ENCODE data around the gene TRH. TPM values are rescaled to one million over a fixed set of nuclear protein-coding genes. Genes with fewer than 3 reads are reported as not detected.

The TRH gene
- polyA plus RNA-seq, 1 donor from 2014 or later: 2.6 TPM

- Histone ChIP-seq H3K9ac (ENCODE audit: low read length) (no peak overlapping the region), H3F3A (ENCODE audit: insufficient read depth, low read length, poor library complexity, severe bottlenecking) (peaks cover 4% of the 10 kb centered on the region), H3K27ac (ENCODE audit: low read length) (no peak overlapping the region), H3K79me2 (replicated peaks; ENCODE audit: insufficient read depth, low read length) (no peaks in the 10 kb centered on the region), H3K4me3 (ENCODE audit: low read length) (no peak overlapping the region), H2AFZ (ENCODE audit: low read depth, low read length) (no peak overlapping the region), H3K27me3 (ENCODE audit: insufficient read depth, low read depth, low read length) (no peaks in the 10 kb centered on the region), H3K36me3 (ENCODE audit: insufficient read depth, low read length) (no peaks in the 10 kb centered on the region), H3K9me2 (ENCODE audit: insufficient read depth, low read length) (no peaks in the 10 kb centered on the region), H4K20me1 (ENCODE audit: insufficient read depth) (no peaks in the 10 kb centered on the region), H3K4me2 (ENCODE audit: low read length) (no peak overlapping the region), H3K9me3 (ENCODE audit: low read length) (no peaks in the 10 kb centered on the region)
- TF ChIP-seq CTCF (IDR thresholded peaks at IDR 0.05; ENCODE audit: poor library complexity, severe bottlenecking) (no peak), POLR2AphosphoS5 (IDR thresholded peaks at IDR 0.05) (no peak), EP300 (conservative IDR thresholded peaks at IDR 0.05; ENCODE audit: poor library complexity, severe bottlenecking) (no peak), RAD21 (conservative IDR thresholded peaks at IDR 0.05) (no peak), MXI1 (conservative IDR thresholded peaks at IDR 0.05; ENCODE audit: poor library complexity, severe bottlenecking) (no peak), EZH2 (IDR thresholded peaks at IDR 0.05; ENCODE audit: borderline replicate concordance, insufficient read depth, low read length, poor library complexity, severe bottlenecking) (no peak), SMC3 (conservative IDR thresholded peaks at IDR 0.05; ENCODE audit: poor library complexity) (no peak), TAF1 (IDR thresholded peaks at IDR 0.05; ENCODE audit: low read depth) (no peak), REST (IDR thresholded peaks at IDR 0.05; ENCODE audit: borderline replicate concordance) (no peak)
These were observed 10.6 kb downstream of the TRH start for GRCh38 chr3:129985113-129985512.

- Histone ChIP-seq H3K9ac (ENCODE audit: low read length) (no peak overlapping the region), H3K4me2 (ENCODE audit: low read length) (no peak overlapping the region), H3K27ac (ENCODE audit: low read length) (no peak overlapping the region), H2AFZ (ENCODE audit: low read depth, low read length) (no peak overlapping the region), H3K79me2 (replicated peaks; ENCODE audit: insufficient read depth, low read length) (no peaks in the 10 kb centered on the region), H4K20me1 (ENCODE audit: insufficient read depth) (no peaks in the 10 kb centered on the region), H3K9me3 (ENCODE audit: low read length) (no peaks in the 10 kb centered on the region), H3F3A (ENCODE audit: insufficient read depth, low read length, poor library complexity, severe bottlenecking) (no peaks in the 10 kb centered on the region), H3K4me3 (ENCODE audit: low read length) (no peak overlapping the region), H3K9me2 (ENCODE audit: insufficient read depth, low read length) (no peaks in the 10 kb centered on the region), H3K27me3 (ENCODE audit: insufficient read depth, low read depth, low read length) (no peaks in the 10 kb centered on the region), H3K36me3 (ENCODE audit: insufficient read depth, low read length) (no peaks in the 10 kb centered on the region)
- no peak for TF ChIP-seq EP300 (conservative IDR thresholded peaks at IDR 0.05; ENCODE audit: poor library complexity, severe bottlenecking)
- TF ChIP-seq CTCF (IDR thresholded peaks at IDR 0.05; ENCODE audit: poor library complexity, severe bottlenecking): no peak
- TF ChIP-seq TAF1 (IDR thresholded peaks at IDR 0.05; ENCODE audit: low read depth): no peak
- no peak for TF ChIP-seq POLR2AphosphoS5 (IDR thresholded peaks at IDR 0.05)
These were observed 13.9 kb downstream of the TRH start for GRCh38 chr3:129988429-129988828.
